HCT116 (cell line): Measurements from ENCODE around the gene ATRN. TPM values are rescaled to one million over a fixed set of nuclear protein-coding genes. Genes with fewer than 3 reads are reported as not detected.

Experiments
- ATAC-seq: fragments of 200-7000 bp; cut with Tn5 transposase; 2 replicates; pipeline ENCODE4 v1.9.1; 2020; ENCODE audit warnings: mild to moderate bottlenecking, moderate library complexity
- BruUV-seq: library from RNA; stranded (reverse); fragments of 400-500 nt; replicated peaks from 2 replicates; lab custom pipeline; 2021; lab: Mats Ljungman, UMichigan
- CTCF ChIA-PET: fragments of 300-600 bp; sonication (Branson Sonifier 250); formaldehyde crosslinking; loops from one replicate; lab custom pipeline; 2021; ENCODE audit warnings: antibody characterized with exemption; lab: Charles Lee
- POLR2A ChIA-PET: fragments of 300-600, 350-600 bp; sonication (Branson Sonifier 250); formaldehyde crosslinking; loops from one replicate; lab custom pipeline; 2021; ENCODE audit warnings: antibody characterized with exemption; lab: Charles Lee
- RAD21 ChIA-PET, 2 experiments: fragments of 300-600 bp; sonication (Branson Sonifier 250); formaldehyde crosslinking; loops; one replicate each; lab custom pipeline; 2023; ENCODE audit warnings: low total read pairs in 2 of 2; ENCODE audit not compliant: uncharacterized antibody in 2 of 2, unreplicated experiment in 2 of 2, low non-redundant PET in 1 of 2; lab: Charles Lee
- DNase-seq: peaks from one replicate; pipeline ENCODE4 v3.0.0-alpha.2; 2010; ENCODE audit warnings: low read depth, low spot score
- H2AFZ ChIP-seq: fragments of 200-600 bp; shearing (Covaris generic), sonication (generic); 2 replicates; pipeline ENCODE4 v1.6.1; 2017; ENCODE audit warnings: low read depth, mixed run types, mixed read lengths, antibody characterized with exemption, low read length; ENCODE audit not compliant: poor library complexity, severe bottlenecking
- H3K27ac ChIP-seq: 2 replicates; pipeline ENCODE4 v1.5.1; 2012; ENCODE audit warnings: low read depth, low read length
- H3K27me3 ChIP-seq: fragments of 200-600 bp; sonication (generic); 2 replicates; pipeline ENCODE4 v1.6.1; 2016; ENCODE audit warnings: mixed run types, low read length, mixed read lengths; ENCODE audit not compliant: insufficient read depth
- H3K36me3 ChIP-seq, 2 experiments: fragments of 200-500 bp in 1 of 2; fragments of 200-600 bp in 1 of 2; sonication (Bioruptor generic) in 1 of 2; sonication (generic) in 1 of 2; 2 replicates each; pipeline versions ENCODE4 v1.5.1 to v1.6.1; 2014 to 2016; ENCODE audit warnings: low read length in 2 of 2, inconsistent platforms in 1 of 2, mixed read lengths in 1 of 2, mixed run types in 1 of 2; ENCODE audit not compliant: insufficient read depth in 2 of 2, control insufficient read depth in 1 of 2
- H3K4me1 ChIP-seq, 2 experiments: fragments of 200-600 bp in 1 of 2; sonication (generic) in 1 of 2; 2 replicates each; pipeline versions ENCODE4 v1.5.1 to v1.6.1; 2012 to 2017; ENCODE audit warnings: low read length in 2 of 2, inconsistent platforms in 1 of 2, mild to moderate bottlenecking in 1 of 2, mixed read lengths in 1 of 2, mixed run types in 1 of 2, moderate library complexity in 1 of 2; ENCODE audit not compliant: insufficient read depth in 2 of 2, control insufficient read depth in 1 of 2
- H3K4me2 ChIP-seq: fragments of 200-600 bp; sonication (generic); 2 replicates; pipeline ENCODE4 v1.6.1; 2017; ENCODE audit warnings: mixed run types, low read length, mixed read lengths
- H3K4me3 ChIP-seq, 2 experiments: fragments of 200-600 bp in 1 of 2; sonication (generic) in 1 of 2; replicated peaks in 1 of 2; 2 replicates each; pipeline ENCODE4 v1.5.1; 2011 to 2016; ENCODE audit warnings: low read length in 2 of 2, control low read depth in 1 of 2, low read depth in 1 of 2, mild to moderate bottlenecking in 1 of 2, mixed read lengths in 1 of 2, mixed run types in 1 of 2
- H3K79me2 ChIP-seq: fragments of 200-600 bp; sonication (generic); 2 replicates; pipeline ENCODE4 v1.6.1; 2017; ENCODE audit warnings: mild to moderate bottlenecking, mixed run types, low read length, moderate library complexity, mixed read lengths; ENCODE audit not compliant: insufficient read depth
- H3K9ac ChIP-seq: fragments of 200-600 bp; sonication (generic); 2 replicates; pipeline ENCODE4 v1.6.1; 2016; ENCODE audit warnings: low read length, mixed read lengths
- H3K9me2 ChIP-seq: fragments of 200-600 bp; sonication (generic), shearing (Covaris generic); 2 replicates; pipeline ENCODE4 v1.6.1; 2017; ENCODE audit warnings: mixed run types, mild to moderate bottlenecking, moderate library complexity; ENCODE audit not compliant: insufficient read depth
- H3K9me3 ChIP-seq, 2 experiments: fragments of 200-500 bp in 1 of 2; fragments of 200-600 bp in 1 of 2; sonication (Bioruptor generic) in 1 of 2; sonication (generic) in 1 of 2; 2 replicates each; pipeline ENCODE4 v1.6.1; 2014 to 2017; ENCODE audit warnings: low read length in 2 of 2, mixed read lengths in 2 of 2, inconsistent platforms in 1 of 2, low read depth in 1 of 2, mild to moderate bottlenecking in 1 of 2, mixed run types in 1 of 2, moderate library complexity in 1 of 2; ENCODE audit not compliant: control insufficient read depth in 1 of 2, insufficient read depth in 1 of 2
- H4K20me1 ChIP-seq: fragments of 200-600 bp; sonication (generic), shearing (Covaris generic); 2 replicates; pipeline ENCODE4 v1.6.1; 2017; ENCODE audit warnings: mixed run types, mild to moderate bottlenecking, moderate library complexity; ENCODE audit not compliant: insufficient read depth
- ATF3 ChIP-seq: IDR thresholded peaks from 2 replicates; pipeline ENCODE4 v1.6.1; 2012
- CBX3 ChIP-seq: IDR thresholded peaks from 2 replicates; pipeline ENCODE4 v1.6.1; 2012; ENCODE audit warnings: low read depth
- CEBPB ChIP-seq: IDR thresholded peaks from 2 replicates; pipeline ENCODE4 v1.6.1; 2012; ENCODE audit warnings: low read depth
- CTCF ChIP-seq, 3 experiments: fragments of 200-600 bp in 1 of 3; sonication (generic) in 1 of 3; IDR thresholded peaks in 2 of 3; conservative IDR thresholded peaks in 1 of 3; 2 replicates each; pipeline ENCODE4 v1.5.1; 2012 to 2017; ENCODE audit warnings: low read depth in 2 of 3, low read length in 2 of 3, antibody characterized with exemption in 1 of 3, borderline replicate concordance in 1 of 3, control low read depth in 1 of 3, mild to moderate bottlenecking in 1 of 3, mixed read lengths in 1 of 3, mixed run types in 1 of 3, moderate library complexity in 1 of 3; ENCODE audit not compliant: insufficient read depth in 1 of 3
- EGR1 ChIP-seq: IDR thresholded peaks from 2 replicates; pipeline ENCODE4 v1.6.1; 2012; ENCODE audit warnings: low read depth
- ELF1 ChIP-seq: IDR thresholded peaks from 2 replicates; pipeline ENCODE4 v1.6.1; 2012; ENCODE audit warnings: low read depth, borderline replicate concordance
- EZH2 ChIP-seq: fragments of 200-600 bp; sonication (generic); IDR thresholded peaks from 2 replicates; pipeline ENCODE4 v1.6.1; 2017; ENCODE audit warnings: antibody characterized with exemption, mixed run types
- EZH2phosphoT487 ChIP-seq: fragments of 200-600 bp; IDR thresholded peaks from 2 replicates; pipeline ENCODE4 v1.6.1; 2018; ENCODE audit warnings: antibody characterized with exemption, borderline replicate concordance
- FOSL1 ChIP-seq: IDR thresholded peaks from 2 replicates; pipeline ENCODE4 v1.6.1; 2012; ENCODE audit warnings: low read depth
- MAX ChIP-seq: IDR thresholded peaks from 2 replicates; pipeline ENCODE4 v1.6.1; 2012
- RAD21 ChIP-seq: IDR thresholded peaks from 2 replicates; pipeline ENCODE4 v1.6.1; 2012; ENCODE audit warnings: low read depth, mild to moderate bottlenecking
- REST ChIP-seq: IDR thresholded peaks from 2 replicates; pipeline ENCODE4 v1.6.1; 2012; ENCODE audit warnings: low read depth
- SIN3A ChIP-seq: IDR thresholded peaks from 2 replicates; pipeline ENCODE4 v1.6.1; 2012; ENCODE audit warnings: low read depth
- SP1 ChIP-seq: IDR thresholded peaks from 2 replicates; pipeline ENCODE4 v1.6.1; 2012; ENCODE audit warnings: low read depth
- TCF7L2 ChIP-seq: IDR thresholded peaks from 2 replicates; pipeline ENCODE4 v1.7.0; 2011; ENCODE audit warnings: borderline replicate concordance, inconsistent platforms; ENCODE audit not compliant: insufficient read depth, insufficient read length; ENCODE audit errors: extremely low read depth
- YY1 ChIP-seq: IDR thresholded peaks from 2 replicates; pipeline ENCODE4 v1.6.1; 2011; ENCODE audit warnings: low read length, low read depth, moderate library complexity, mild to moderate bottlenecking; ENCODE audit not compliant: insufficient replicate concordance; ENCODE audit errors: extremely low read depth
- ZBTB33 ChIP-seq: IDR thresholded peaks from 2 replicates; pipeline ENCODE4 v1.6.1; 2011; ENCODE audit warnings: mild to moderate bottlenecking, low read length, moderate library complexity; ENCODE audit not compliant: insufficient replicate concordance; ENCODE audit errors: extremely low read depth
- ZFX ChIP-seq: fragments of 450-650 bp; IDR thresholded peaks from 2 replicates; pipeline ENCODE4 v1.6.1; 2017
- intact Hi-C: fragments of 100-400 bp; cut with micrococcal nuclease; formaldehyde crosslinking; loops from 2 replicates; pipeline ENCODE4 v1.10.0; 2022
- total RNA-seq: library from RNA; stranded (reverse); gene quantifications from one replicate; pipeline ENCODE4 v1.2.1, GENCODE V29; 2021; ENCODE audit not compliant: unreplicated experiment

ATRN gene
- total RNA-seq, 1 experiment from 2014 or later, result 24.4 TPM

- Histone ChIP-seq H4K20me1 (no peaks in the 10 kb centered on the region), H3K9ac (no peak overlapping the region), H3K79me2 (no peaks in the 10 kb centered on the region), H3K27ac (no peak overlapping the region), H3K9me2 (no peaks in the 10 kb centered on the region), H3K36me3 (no peaks in the 10 kb centered on the region), H3K9me3 (no peaks in the 10 kb centered on the region), H3K27me3 (no peaks in the 10 kb centered on the region), H3K4me1 (no peaks in the 10 kb centered on the region), H3K4me3 (no peak overlapping the region), H3K4me2 (no peak overlapping the region), H2AFZ (no peak overlapping the region)
- ChIA-PET RAD21 (no interaction called here), CTCF (no interaction called here), POLR2A (no interaction called here)
- TF ChIP-seq CEBPB (no peak), RAD21 (no peak), CBX3 (no peak), CTCF (IDR thresholded peaks at IDR 0.05 in 2 of 3, conservative IDR thresholded peaks at IDR 0.05 in 1 of 3; ENCODE audit: borderline replicate concordance in 1 of 3, insufficient read depth in 1 of 3, low read depth in 2 of 3, low read length in 2 of 3) (no peak), FOSL1 (no peak), YY1 (no peak), SP1 (no peak), ATF3 (no peak), ZBTB33 (no peak), EZH2phosphoT487 (no peak), MAX (no peak), EGR1 (no peak), TCF7L2 (no peak), ELF1 (no peak), ZFX (no peak), REST (no peak), EZH2 (no peak), SIN3A (no peak)
- DNase-seq (no peak), ATAC-seq (no peak)
- intact Hi-C loops, result no loop called here
- no TSS peak for BruUV-seq
These were observed 36.6 kb upstream of the ATRN start for GRCh38 chr20:3434232-3434631.
